Stimulated activated naive CD8-positive, alpha-beta T cell treated with anti-CD3 and anti-CD28 coated beads, Interleukin-15, Interleukin-2, amounts not matched to agents 100 ng/mL and 50 ng/mL, for 24 hours (primary cell): Measurements from ENCODE around the gene TGM4.

Source experiments
- H3K27ac Mint-ChIP-seq: one replicate; pipeline ENCODE4 v1.8.0; 2021; ENCODE audit warnings: mild to moderate bottlenecking, mixed read lengths
- H3K27me3 Mint-ChIP-seq: one replicate; pipeline ENCODE4 v1.8.0; 2021; ENCODE audit warnings: mixed read lengths
- H3K36me3 Mint-ChIP-seq: one replicate; pipeline ENCODE4 v1.8.0; 2021; ENCODE audit warnings: low read depth, mixed read lengths
- H3K4me1 Mint-ChIP-seq: one replicate; pipeline ENCODE4 v1.8.0; 2021; ENCODE audit warnings: low read depth, mixed read lengths
- H3K4me3 Mint-ChIP-seq: one replicate; pipeline ENCODE4 v1.8.0; 2021; ENCODE audit warnings: mild to moderate bottlenecking, mixed read lengths
- H3K9me3 Mint-ChIP-seq: one replicate; pipeline ENCODE4 v1.8.0; 2021; ENCODE audit warnings: mixed read lengths

The TGM4 gene

DNA sequence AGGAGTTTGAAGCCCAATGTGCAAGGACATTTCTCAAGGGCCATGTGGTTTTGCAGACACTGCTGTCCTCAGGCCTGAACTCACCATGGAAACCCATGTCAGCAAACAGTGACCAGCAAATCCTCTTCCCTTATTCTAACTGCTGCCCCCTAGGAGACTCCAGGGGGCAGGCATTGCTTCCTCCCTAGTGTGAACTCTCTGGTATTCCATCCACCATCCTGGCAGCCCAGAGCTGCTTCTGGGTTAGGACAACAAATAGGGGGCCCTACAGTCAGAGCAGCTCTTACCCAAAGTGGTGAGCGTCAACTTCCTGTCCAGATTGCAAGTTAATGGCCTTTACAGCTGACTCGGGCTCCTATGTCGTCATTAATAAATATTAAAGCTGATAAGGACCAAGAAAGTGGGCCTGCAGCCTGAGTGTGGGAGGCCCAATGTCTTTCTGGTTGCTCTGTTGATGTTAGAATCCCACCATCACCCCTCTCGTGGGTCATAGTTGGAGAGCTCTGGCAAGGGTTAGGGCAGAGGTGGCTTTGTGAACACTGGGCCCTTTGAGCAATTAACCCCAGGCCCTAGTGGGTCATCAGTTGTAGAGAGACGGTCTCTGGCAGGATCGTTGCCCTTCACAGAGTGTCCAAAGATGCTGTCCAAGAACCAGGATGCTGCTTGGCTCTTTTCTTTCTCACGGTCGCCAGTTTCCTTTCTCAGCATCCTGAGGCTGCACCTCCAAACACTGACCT lies 41.5 kb downstream of the TGM4 start:
- Mint-ChIP-seq H3K36me3 (peaks cover 6% of the 10 kb centered on the region), H3K4me1 (no peaks in the 10 kb centered on the region), H3K9me3 (no peaks in the 10 kb centered on the region), H3K27me3 (no peaks in the 10 kb centered on the region), H3K4me3 (no peak overlapping the region), H3K27ac (no peak overlapping the region)

DNA sequence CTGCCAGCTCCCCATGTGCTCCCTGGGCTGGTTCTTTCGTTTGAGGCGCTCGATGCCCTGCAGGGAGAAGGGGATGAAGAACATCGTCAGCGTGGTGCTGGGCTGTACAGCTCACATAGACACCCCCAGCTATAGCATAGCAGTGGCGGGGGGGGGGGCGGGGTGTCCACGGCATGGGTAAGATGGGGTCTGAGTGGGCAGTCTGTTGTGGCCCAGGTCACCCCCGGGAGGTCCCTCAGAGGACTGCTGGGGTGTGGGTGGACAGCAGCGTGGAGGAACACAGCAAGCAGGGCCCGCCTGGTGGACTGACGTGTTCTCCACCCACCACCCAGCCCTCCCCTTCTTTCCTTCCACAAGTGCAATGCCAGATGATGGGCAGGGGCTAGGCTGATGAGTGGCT lies 43.7 kb downstream of the TGM4 start:
- Mint-ChIP-seq H3K9me3 (no peaks in the 10 kb centered on the region), H3K4me3 (no peak overlapping the region), H3K4me1 (no peaks in the 10 kb centered on the region), H3K27me3 (no peaks in the 10 kb centered on the region), H3K36me3 (peaks cover 13% of the 10 kb centered on the region), H3K27ac (no peak overlapping the region)

DNA sequence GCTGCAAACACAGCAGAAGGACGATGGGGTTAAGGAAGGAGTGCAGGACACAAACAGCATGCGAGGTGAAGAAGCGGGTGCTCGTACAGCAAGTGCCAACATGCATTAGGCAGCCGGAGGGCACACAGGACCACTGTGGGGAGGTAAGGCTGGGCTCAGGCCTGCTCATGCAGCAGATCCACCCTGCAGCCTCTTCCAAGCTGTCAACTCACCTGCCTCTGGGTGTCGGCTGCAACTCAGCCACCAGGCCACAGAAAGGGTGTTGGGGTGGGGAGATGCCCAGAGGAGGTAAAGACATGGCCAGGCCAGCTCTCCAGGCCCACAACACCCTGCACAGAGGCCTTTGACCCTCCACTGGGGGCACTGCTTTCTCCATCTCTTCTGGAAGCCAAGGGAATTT lies 44.2 kb downstream of the TGM4 start:
- Mint-ChIP-seq H3K27ac (no peak overlapping the region), H3K9me3 (no peaks in the 10 kb centered on the region), H3K4me3 (no peak overlapping the region), H3K27me3 (no peaks in the 10 kb centered on the region), H3K36me3 (peaks cover 13% of the 10 kb centered on the region), H3K4me1 (no peaks in the 10 kb centered on the region)

DNA sequence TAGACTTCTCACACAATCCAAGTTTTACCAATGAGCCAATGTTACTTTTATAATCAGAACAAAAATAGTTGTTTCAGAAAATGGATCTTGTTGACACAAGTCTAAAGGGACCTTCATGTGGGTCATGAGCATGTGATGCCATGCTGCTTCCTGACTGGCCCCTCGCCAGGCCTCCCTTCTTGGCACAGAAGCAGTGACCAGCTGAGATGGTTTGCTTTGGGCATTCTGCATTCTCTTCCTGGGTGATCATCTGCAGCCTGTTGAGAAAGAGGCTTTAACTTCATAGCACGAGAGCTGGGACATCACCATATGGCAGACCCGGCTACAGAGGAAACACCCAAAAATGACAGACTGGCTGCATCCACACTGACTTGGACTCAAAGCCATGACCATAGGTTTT lies 45.7 kb downstream of the TGM4 start:
- Mint-ChIP-seq H3K4me3 (no peak overlapping the region), H3K36me3 (peaks cover 19% of the 10 kb centered on the region), H3K27me3 (no peaks in the 10 kb centered on the region), H3K9me3 (no peaks in the 10 kb centered on the region), H3K4me1 (no peaks in the 10 kb centered on the region), H3K27ac (no peak overlapping the region)

DNA sequence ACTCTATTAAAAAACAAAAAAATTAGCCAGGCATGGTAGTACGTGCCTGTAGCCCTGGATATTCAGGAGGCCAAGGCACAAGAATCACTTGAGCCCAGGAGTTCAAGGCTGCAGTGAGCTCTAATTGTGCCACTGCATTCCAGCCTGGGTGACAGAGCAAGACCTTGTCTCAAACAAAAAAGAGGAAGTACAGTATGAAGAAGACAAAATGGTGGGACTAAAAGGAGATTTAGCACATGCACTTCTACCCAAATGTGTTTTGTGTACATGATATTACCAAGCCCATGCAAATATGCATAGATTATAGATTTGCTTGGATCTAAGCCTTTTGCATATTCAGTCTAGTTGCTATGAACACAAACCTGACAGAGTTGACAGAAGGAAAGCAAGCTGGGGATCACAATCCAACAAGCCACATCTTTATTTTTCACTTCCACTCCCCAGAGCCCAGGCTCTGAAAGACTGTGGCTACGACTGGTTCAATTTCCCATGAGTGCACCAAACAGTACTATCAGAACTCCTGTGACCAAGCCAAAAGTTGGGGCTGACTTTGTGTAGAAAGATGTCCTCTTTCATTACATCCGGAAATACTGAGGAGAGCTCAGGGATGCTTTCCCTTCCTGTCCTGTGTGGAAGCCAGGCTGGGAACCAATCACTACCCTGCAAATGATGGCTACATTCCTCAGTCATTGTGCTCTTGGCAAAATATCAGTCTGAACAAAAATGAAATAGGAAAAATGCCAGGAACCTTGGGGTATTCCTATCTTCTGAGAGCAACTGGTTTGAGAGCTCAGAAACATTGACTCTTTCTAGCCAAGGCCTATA lies 49.4 kb downstream of the TGM4 start:
- Mint-ChIP-seq H3K4me3 (no peak overlapping the region), H3K36me3 (peaks cover 43% of the 10 kb centered on the region), H3K9me3 (no peaks in the 10 kb centered on the region), H3K4me1 (no peaks in the 10 kb centered on the region), H3K27ac (no peak overlapping the region), H3K27me3 (no peaks in the 10 kb centered on the region)

DNA sequence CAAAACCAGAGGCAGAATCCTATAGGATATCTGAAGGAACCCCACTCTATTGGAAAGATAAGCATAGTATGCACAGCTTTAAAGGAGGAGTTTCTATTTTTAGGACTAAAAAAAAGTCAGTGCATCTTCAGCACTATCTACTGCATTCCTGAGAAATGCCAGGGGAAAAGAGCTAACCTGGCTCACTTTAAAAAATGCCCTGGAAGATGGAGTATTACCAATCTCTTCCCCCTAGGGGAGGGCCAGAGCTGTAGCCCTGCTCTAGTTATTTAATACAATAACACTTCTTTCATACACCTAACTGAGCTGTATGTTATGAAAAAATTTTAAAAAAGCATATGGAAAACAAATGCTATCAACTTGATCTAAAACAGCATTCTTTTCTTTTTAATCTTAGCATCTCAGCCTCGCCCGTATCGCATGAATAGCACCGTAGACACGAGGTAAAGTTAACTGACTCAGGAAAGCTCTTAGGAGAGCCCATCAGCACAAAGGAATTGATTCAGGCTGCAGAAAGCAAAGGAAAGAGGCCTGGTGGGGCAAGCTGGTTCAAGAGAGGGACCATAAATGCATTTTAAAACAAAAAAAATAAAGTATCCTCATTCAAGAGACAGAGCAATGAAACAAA lies 50.2 kb downstream of the TGM4 start:
- no peak overlapping the region for H3K4me3 Mint-ChIP-seq
- no peak overlapping the region for H3K27ac Mint-ChIP-seq
- no peaks in the 10 kb centered on the region for H3K27me3 Mint-ChIP-seq
- H3K4me1 Mint-ChIP-seq, result no peaks in the 10 kb centered on the region
- no peaks in the 10 kb centered on the region for H3K9me3 Mint-ChIP-seq
- H3K36me3 Mint-ChIP-seq, result peaks cover 43% of the 10 kb centered on the region

DNA sequence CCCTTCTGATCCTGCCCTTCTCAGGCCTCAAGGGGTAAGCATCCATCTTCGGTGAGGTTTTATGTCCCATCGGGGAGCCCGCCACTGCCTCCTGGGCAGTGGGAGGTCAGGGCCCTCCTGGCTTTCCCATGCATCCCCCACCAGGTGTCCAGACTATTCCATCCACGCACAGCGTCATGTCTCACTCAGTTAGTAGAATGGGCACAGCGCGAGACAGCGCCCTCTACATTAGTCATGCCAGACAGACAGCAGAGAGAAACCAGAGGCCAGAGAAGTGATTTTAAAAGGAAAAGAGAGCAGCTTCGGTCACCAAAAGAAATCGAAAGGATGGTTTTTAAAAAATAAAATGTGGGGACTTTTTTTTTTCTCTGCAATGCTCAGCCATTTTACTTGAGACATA lies 51.8 kb downstream of the TGM4 start:
- Mint-ChIP-seq H3K36me3 (peaks cover 37% of the 10 kb centered on the region), H3K27ac (no peak overlapping the region), H3K9me3 (no peaks in the 10 kb centered on the region), H3K4me3 (no peak overlapping the region), H3K27me3 (no peaks in the 10 kb centered on the region), H3K4me1 (no peaks in the 10 kb centered on the region)

DNA sequence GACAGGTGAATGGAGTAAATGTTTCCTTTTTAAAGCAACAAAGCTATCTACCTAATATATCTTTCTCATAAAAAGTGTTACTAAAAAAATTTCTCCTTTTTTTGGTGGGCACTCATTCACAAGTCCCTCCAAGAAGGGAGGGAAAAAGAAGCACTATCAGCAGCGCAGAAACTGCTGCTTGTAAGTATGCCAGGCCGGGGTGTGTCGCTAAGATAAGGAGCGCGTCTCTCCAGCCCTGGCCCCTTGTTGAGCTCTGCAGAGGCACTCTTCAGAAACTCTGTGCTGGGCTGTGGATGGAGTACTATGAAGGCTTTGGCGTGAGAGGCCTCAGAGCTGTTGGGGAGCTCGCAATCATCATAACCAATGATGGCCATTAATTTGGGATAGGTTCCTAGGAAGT lies 52.5 kb downstream of the TGM4 start:
- no peaks in the 10 kb centered on the region for H3K4me1 Mint-ChIP-seq
- H3K36me3 Mint-ChIP-seq, result peaks cover 36% of the 10 kb centered on the region
- H3K9me3 Mint-ChIP-seq, result no peaks in the 10 kb centered on the region
- no peaks in the 10 kb centered on the region for H3K27me3 Mint-ChIP-seq
- H3K4me3 Mint-ChIP-seq, result no peak overlapping the region
- H3K27ac Mint-ChIP-seq, result no peak overlapping the region

DNA sequence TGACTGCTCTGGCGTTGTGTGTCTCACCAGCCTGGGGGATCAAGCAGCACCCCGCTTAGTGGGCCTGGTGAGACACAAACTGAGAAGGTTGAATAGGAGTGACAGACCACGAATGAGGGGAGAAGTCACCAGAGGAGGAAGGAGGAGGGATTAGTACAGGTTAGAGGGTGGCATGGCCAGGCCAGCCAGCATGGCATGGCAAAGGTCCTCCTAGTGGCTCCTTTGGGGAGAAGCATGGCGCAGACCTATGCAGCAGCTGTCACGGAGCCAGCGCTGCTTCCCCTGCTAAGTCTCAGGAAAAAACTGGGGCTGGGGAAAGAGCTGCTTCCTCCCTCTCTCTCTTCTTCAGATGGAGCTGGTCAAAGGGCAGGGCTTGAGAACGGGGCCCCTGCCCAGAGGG lies 53.0 kb downstream of the TGM4 start:
- Mint-ChIP-seq H3K27me3 (no peaks in the 10 kb centered on the region), H3K27ac (no peak overlapping the region), H3K9me3 (no peaks in the 10 kb centered on the region), H3K4me3 (no peak overlapping the region), H3K36me3 (peaks cover 32% of the 10 kb centered on the region), H3K4me1 (no peaks in the 10 kb centered on the region)

DNA sequence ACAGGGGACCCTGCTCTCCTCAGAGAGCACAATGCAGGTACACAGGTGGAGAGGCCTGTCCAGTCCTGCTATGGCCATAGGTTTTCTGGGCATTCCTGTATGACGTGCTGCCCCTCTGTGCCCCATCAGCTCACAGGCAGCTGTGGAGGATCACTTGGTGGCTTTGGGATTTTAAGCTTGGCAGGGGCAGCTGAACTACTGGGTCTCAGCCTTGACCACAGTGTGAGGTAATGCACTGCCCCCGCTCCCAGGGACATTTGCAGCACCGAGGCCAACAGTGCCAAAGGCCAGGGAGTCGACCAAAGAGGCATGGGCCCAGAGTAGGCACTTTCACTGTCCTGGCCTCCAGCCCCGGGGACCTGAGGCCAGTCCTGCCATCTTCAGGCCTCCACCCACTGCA lies 55.4 kb downstream of the TGM4 start:
- Mint-ChIP-seq H3K36me3 (peaks cover 39% of the 10 kb centered on the region), H3K27ac (no peak overlapping the region), H3K4me3 (no peak overlapping the region), H3K4me1 (no peaks in the 10 kb centered on the region), H3K27me3 (no peaks in the 10 kb centered on the region), H3K9me3 (no peaks in the 10 kb centered on the region)

DNA sequence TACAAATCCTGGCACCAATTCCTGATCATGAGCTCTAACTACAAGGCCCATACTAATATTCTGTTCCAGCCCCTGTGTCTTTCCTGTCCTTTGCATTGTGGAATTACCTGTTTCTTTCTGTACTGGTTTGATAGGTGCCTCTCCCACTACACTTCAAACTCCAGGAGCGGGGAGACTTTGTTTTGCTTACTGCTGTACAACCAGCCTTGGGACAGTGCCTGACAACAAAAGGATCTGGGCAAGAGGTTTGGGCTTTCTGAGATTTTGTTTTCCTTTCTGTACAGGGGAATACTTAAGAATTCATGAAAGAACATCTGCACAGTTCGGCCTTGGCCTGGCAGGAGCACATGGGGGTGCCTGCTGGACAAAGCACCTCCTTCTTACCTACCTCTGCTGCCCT lies 56.5 kb downstream of the TGM4 start:
- H3K4me3 Mint-ChIP-seq, result no peak overlapping the region
- peaks cover 28% of the 10 kb centered on the region for H3K36me3 Mint-ChIP-seq
- no peaks in the 10 kb centered on the region for H3K4me1 Mint-ChIP-seq
- no peaks in the 10 kb centered on the region for H3K27me3 Mint-ChIP-seq
- no peaks in the 10 kb centered on the region for H3K9me3 Mint-ChIP-seq
- H3K27ac Mint-ChIP-seq, result no peak overlapping the region

DNA sequence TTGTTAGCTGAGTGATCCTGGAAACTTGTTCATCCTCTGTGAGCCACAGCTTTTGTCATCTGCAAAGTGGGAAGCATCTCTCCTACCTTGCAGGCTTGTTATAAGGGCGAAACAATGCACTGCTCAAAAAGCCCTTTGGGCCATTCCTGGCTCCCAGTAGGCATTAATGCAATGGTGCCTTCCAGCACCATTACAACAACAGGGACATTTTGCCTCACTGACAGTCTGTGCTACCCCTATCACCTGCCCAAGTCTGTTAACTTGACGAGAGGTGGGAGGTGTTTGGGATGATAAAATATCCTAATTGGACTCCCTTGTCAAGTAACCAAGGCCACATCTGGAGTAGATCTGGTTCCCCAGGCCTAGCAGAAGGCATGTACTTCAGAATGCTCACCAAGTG lies 57.4 kb downstream of the TGM4 start:
- Mint-ChIP-seq H3K27ac (no peak overlapping the region), H3K9me3 (no peaks in the 10 kb centered on the region), H3K27me3 (no peaks in the 10 kb centered on the region), H3K4me1 (no peaks in the 10 kb centered on the region), H3K4me3 (no peak overlapping the region), H3K36me3 (peaks cover 24% of the 10 kb centered on the region)

DNA sequence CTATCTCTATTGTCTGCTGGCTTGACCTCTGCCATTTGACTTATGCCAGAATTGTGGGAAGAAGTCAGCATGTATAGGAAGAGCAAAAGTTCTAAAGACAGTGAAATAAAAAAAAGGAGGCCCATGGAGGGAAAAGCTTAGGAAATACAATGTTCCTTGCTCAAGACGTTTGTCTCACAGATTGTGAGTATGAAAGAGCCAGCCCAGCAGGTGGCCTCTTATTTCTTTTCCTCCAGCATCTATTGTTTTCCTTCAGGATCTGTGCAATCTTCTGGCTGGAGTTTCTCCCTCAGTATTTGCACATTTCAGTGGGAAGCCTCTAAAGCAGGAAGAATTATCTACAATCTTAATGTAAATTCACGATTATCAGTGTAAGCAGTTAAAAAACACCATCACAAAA lies 57.9 kb downstream of the TGM4 start:
- H3K27me3 Mint-ChIP-seq, result no peaks in the 10 kb centered on the region
- no peaks in the 10 kb centered on the region for H3K9me3 Mint-ChIP-seq
- H3K4me3 Mint-ChIP-seq, result no peak overlapping the region
- H3K36me3 Mint-ChIP-seq, result peaks cover 19% of the 10 kb centered on the region
- no peaks in the 10 kb centered on the region for H3K4me1 Mint-ChIP-seq
- no peak overlapping the region for H3K27ac Mint-ChIP-seq

DNA sequence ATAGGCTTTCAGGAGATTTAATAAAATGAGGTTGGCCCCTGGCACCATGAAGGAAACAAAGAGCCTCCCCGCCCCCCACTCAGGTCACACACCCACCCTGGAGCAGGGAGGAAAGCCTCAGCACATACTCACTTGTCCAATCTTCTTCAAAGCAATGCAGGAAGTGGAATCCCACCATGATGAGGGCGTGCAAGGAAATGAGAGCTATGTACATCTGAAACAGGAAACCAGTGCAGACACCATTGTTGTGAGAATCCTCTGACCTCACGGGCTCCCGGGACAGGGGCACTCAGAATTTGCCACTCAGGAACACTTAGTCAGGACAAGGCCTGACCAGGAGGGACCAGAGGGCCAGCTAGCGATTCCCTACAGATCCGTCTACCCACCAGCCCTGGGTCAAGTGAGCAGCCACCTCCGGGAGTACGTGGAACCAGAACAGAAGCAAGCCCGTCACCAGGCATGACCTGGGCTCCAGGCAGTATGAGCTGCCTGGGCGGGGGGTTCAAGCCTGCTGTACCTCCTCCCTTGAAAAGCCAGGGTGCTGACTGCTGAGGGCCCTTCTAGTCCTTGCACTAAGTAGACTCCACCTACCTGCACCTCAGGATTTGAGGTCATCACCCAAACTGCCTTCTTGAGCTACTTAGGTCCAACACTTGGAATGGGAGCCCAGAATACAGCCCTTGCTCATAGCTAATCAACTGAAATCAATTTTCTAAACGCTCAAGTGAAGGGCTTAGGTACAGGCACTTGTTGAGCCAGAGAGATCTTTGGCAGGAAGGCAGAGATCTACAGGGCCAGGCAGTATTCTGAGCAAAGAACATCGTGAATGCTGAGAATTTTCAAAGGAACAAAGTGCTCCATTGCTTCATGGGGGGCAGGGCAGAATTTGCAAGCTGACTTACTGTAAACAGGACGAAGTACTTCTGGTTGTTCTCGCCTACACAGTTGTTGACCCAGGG lies 58.9 kb downstream of the TGM4 start:
- Mint-ChIP-seq H3K4me3 (no peak overlapping the region), H3K27me3 (no peaks in the 10 kb centered on the region), H3K36me3 (peaks cover 22% of the 10 kb centered on the region), H3K9me3 (no peaks in the 10 kb centered on the region), H3K27ac (peak overlapping the region; percentile 45), H3K4me1 (no peaks in the 10 kb centered on the region)
